ENCODE data around the gene LRP1B. TPM values are rescaled to one million over a fixed set of nuclear protein-coding genes. Genes with fewer than 3 reads are reported as not detected.
"Not testable (repeated sequence)": the region's sequence is repeated elsewhere in the genome, so short reads cannot be mapped to it uniquely, and the experiment has no call there.

LRP1B gene
- polyA plus RNA-seq, 12 donors = 2.1 to 3.6 (median 3.0) TPM; not detected in 2

GRCh38 chr2:140354544-140354943 lies 1776.3 kb downstream of the LRP1B start:
- no peak for DNase-seq

GRCh38 chr2:140353541-140353940 lies 1777.3 kb downstream of the LRP1B start:
- no peak for DNase-seq

- DNase-seq = no peak
Measured at GRCh38 chr2:140351692-140352091, 1779.1 kb downstream of the LRP1B start.

- no peak for DNase-seq
Measured at GRCh38 chr2:140349695-140350094, 1781.1 kb downstream of the LRP1B start.

GRCh38 chr2:140348826-140349225 lies 1782.0 kb downstream of the LRP1B start:
- no peak for DNase-seq

- DNase-seq = no peak
Measured at GRCh38 chr2:140344838-140345237, 1786.0 kb downstream of the LRP1B start.

GRCh38 chr2:140344266-140344665 lies 1786.5 kb downstream of the LRP1B start:
- DNase-seq = not testable (repeated sequence)

- DNase-seq = no peak
Measured at GRCh38 chr2:140338795-140339194, 1792.0 kb downstream of the LRP1B start.

GRCh38 chr2:140337061-140337460 lies 1793.8 kb downstream of the LRP1B start:
- no peak for DNase-seq

GRCh38 chr2:140316345-140316744 lies 1814.5 kb downstream of the LRP1B start:
- DNase-seq = no peak

- no peak for DNase-seq
Measured at GRCh38 chr2:140311905-140312304, 1818.9 kb downstream of the LRP1B start.

GRCh38 chr2:140308706-140309105 lies 1822.1 kb downstream of the LRP1B start:
- DNase-seq = no peak

GRCh38 chr2:140307532-140307931 lies 1823.3 kb downstream of the LRP1B start:
- no peak for DNase-seq

- no peak for DNase-seq
Measured at GRCh38 chr2:140295767-140296166, 1835.0 kb downstream of the LRP1B start.

GRCh38 chr2:140288726-140289125 lies 1842.1 kb downstream of the LRP1B start:
- no peak for DNase-seq

GRCh38 chr2:140288213-140288612 lies 1842.6 kb downstream of the LRP1B start:
- DNase-seq = no peak

- no peak for DNase-seq
Measured at GRCh38 chr2:140286377-140286776, 1844.4 kb downstream of the LRP1B start.

- not testable (repeated sequence) for DNase-seq
Measured at GRCh38 chr2:140277344-140277743, 1853.5 kb downstream of the LRP1B start.

- DNase-seq = no peak
Measured at GRCh38 chr2:140276661-140277060, 1854.2 kb downstream of the LRP1B start.

GRCh38 chr2:140275427-140275826 lies 1855.4 kb downstream of the LRP1B start:
- DNase-seq = no peak

- no peak for DNase-seq
Measured at GRCh38 chr2:140274891-140275290, 1855.9 kb downstream of the LRP1B start.

GRCh38 chr2:140273958-140274357 lies 1856.9 kb downstream of the LRP1B start:
- DNase-seq = no peak

GRCh38 chr2:140273408-140273807 lies 1857.4 kb downstream of the LRP1B start:
- no peak for DNase-seq

- no peak for DNase-seq
Measured at GRCh38 chr2:140270224-140270623, 1860.6 kb downstream of the LRP1B start.

GRCh38 chr2:140269000-140269399 lies 1861.8 kb downstream of the LRP1B start:
- no peak for DNase-seq
